HG03175 (cell line): ENCODE results near the gene PRKD3.

Experiments used
- ATAC-seq: cut with Tn5 transposase; IDR thresholded peaks from one replicate; pipeline ENCODE4 v1.9.1; 2021; ENCODE audit warnings: mild to moderate bottlenecking, moderate library complexity; ENCODE audit not compliant: unreplicated experiment

PRKD3 gene

DNA sequence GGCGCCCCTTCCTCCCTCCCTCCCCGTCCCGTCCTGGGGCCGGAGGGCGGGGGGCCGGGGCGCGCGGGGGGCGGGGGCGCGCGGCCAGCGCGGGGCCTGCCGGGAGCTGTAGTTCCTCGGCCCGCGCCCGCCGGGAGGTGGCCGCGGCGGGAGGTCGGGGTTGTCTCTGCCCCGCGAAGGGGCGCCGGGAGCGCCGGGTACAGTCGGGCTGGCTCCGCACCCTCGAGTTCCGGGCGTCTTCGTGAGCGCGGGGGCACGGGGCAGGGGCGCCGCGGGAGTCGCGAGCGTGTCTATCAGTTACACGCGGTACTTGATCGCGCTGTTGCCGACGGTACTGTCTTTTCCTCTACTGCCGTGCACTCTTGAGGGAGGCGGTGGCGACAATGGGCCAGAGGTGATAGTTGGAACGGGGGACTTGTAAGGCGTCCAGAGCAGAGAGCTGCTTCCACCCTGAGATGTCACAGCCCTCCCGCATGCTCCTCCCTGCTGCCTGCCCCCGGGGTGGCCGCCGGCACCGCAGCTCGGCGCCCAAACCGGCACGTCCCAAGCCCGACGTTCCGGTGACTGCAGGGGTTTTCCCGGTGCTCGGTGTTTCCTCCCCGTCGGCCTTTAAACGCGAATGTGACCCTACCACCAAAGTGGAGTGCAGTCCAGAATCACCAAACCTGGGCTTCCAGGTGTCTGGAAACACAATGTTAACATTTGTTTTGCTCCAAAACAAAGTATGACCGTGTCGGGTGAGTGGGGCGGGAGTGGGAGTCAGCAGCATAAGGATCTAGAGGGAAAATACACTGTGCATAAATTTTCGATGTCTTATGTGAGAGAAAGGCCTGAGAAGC lies at the start of gene PRKD3:
PRKD3 (minus strand) TSS at position 48 of the 839 bp plus-strand sequence. CDS start 8,309 bp downstream, outside the sequence.
- peak; percentile 72 for ATAC-seq

DNA sequence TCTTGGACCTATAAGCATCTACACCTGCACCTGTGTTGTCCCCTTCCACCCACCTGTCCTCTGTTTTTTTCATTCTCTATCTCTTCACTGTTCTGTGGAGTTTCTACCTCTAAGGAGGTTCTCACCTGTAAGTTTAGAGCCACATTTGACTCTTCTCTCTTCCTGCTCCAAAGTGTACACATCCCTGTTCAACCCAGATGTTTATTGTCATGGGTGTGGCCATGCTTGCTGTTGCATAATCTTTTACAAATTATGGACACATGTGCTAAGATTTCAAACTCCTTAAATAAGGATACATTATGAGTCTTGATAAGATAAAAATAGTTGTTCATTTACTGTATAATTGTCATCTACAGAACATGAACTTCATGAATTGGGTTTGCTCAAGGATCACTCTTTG lies 47.4 kb upstream of the PRKD3 start:
- ATAC-seq = no peak

DNA sequence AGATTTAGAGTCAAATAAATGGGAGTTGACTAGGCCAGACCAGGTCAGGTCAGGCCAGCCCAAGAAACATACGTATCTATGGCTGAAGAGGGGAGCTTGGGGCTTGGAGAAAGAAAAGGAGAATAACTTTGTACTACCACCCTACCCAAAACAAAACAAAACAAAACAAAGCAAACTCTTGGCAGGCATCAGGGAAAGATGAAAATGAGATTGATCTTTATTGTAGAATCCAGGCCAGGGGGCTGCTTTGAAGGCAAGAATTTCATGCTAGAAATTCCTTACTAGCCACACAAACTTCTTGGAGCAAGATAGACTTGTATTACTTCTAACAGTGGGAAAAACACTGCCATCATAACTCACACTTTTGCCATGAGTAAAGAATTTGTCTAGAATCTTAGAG lies 46.0 kb upstream of the PRKD3 start:
- no peak for ATAC-seq

DNA sequence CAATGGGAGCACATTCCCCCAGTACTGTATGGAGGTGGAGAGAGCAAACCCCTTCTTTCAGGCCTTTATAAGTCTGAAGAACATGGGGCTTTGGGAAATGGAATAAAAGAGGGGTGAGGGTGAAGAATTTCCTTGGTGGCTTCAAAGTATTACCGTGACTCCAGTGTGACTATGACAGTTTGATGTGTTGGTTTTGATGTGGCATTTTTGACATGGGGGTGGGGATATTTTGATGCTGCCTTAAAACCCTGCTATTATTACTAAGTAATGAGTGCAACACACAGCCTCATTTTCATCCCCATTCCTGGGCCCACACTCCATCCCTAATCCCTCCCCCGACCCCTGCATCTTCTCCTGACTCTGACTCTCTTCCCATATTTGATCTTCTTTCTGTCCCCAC lies 43.4 kb upstream of the PRKD3 start:
- no peak for ATAC-seq

DNA sequence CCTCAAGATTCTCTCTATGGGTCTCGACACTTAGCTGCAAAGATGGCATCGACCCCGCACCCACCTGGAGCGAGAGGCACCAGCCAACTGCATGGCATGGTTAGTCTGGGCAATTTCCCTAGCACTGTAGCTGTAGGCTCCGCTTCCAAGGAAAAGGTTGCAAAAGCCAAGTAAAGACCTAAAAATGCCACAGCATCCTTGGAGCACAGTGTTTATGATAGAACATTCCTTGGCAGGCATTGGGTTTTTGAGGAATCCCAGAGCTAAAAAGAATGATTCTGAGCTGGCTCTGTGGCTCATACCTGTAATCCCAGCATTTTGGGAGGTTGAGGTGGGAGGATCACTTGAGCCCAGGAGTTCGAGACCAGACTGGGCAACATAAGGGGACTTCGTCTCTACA lies 42.7 kb upstream of the PRKD3 start:
- no peak for ATAC-seq

DNA sequence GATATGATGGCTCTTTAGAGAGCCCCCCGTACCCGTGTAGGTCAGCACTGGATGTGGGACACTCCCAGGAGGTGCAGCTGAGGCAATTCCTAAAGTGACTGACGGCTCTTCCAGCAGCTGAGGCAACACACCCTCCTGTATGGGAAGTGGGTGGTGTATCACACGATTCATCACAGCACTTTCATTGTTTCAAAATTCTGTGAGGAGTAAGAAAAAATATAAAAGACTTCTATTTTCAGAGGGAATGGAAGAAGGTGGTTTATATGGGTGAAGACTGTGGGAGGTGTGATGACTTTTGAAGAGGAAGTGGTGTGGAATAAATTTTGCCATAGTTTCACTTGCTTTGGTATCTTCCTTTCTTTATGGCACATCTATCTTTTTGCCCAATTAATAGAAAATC lies 42.1 kb upstream of the PRKD3 start:
- ATAC-seq = no peak

DNA sequence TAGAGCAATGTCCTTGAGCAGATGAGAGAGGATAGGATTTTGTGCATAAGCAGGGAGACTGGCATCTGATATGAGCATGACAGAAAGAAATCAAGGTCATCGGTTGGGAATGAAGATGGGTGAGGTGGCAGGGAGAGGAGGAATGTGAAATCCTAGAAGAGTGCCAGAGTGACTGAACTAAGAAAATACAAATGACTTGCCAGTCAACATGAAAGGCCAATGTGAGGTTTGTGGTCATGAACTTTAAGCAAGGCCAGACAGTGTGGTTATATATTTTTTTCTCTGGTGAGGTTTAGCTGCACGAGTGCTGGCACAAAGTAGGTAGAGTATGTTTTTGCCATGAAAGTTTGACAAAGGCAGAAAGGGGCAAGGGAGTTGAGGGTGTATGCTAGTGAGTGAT lies 41.0 kb upstream of the PRKD3 start:
- peak; percentile 77 for ATAC-seq

DNA sequence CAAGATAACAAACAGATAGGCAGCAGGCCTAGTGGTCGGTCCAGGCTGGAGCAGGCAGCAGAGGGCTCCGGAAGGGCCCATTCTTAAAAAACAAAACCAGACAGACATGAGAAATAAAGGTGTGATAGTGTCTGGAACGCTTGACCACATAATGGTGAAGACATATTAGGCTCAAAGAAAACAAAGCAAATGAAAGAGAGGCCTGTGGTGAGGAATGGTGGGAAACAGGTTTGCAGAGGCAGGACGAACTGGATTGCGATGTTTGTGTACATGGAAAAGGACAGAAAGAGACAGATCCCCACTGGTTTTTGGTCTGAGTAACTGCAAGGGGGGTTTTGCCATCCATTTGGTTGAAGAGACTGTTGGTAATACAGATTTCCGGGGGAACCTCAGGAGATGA lies 39.7 kb upstream of the PRKD3 start:
- ATAC-seq = no peak

DNA sequence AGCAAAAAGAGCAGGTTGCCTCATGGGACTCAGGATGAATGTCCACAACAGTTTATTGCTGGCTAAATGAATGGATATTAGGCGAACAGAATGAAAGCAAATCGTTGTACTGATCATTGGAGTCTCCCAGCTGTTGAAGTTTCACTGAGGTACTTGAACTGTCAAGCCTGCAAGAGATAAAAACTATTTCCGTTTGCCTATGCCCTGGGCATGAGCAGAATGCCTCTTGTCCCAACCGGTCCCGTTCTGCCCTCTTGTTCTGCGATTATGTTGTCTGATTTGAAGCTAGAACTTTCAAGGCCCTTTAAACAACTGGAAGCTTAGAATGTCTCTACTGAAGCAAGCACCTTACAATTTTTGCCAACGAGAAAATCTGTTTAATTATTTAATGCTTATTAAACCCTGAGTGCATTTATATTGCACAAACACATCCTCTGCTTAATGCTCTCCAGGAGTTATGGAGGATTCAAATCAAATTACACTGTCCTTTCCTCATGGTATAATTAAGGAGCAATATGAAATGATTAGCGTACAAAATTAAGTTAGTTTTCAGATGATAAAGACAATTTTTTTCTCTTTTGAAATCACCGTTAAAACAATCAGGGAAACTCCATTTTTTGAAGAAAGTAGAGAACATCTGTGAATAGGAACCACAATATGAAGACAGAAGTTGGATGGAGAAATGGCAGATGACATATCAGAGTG lies 37.5 kb upstream of the PRKD3 start:
- ATAC-seq = no peak

DNA sequence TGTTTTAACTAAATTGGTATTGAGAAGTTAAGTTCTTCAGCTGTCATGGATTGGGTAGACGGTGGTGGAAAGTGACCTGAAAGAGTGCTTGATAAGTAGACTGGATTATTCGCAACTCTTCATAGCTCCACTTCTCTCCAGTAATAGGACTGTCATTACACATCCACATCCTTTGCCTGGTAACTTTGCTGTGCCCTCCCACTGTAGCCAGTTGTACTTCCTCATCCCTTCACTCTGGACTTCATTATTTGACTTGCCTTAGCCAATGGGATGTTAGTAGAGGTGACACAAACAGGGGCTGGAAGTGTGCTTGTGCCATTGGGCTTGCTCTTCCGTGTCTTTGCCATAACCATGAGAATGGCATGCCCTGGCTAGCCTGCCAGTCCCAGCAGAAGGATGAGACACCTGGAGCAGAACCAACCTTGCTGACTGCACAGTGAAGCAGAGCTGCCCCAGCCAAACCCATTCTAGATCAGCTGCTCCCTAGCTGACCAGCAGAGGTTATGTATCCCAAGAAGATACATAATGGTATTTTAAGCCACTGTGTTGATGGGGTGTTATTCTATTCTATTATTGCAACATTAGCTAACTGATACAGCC lies 36.7 kb upstream of the PRKD3 start:
- no peak for ATAC-seq

DNA sequence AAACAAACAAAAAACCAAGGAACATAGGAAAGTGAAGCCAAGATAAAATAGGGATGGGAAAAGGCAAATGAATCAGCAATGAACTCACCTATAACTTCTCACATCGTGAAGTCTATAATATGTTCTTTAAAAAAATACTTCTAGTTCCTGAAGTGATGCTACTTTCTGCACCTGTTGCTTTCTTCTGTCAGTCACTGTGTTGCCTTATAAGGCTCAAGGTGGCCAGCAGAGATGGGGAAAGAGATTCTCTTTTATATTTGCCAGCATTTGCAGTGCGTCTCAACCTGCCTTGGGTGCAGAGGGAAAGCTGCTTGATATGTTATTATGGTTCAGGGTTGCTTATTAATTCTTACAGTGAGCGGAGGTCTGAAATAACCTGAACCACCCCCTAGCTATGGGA lies 33.8 kb upstream of the PRKD3 start:
- no peak for ATAC-seq

DNA sequence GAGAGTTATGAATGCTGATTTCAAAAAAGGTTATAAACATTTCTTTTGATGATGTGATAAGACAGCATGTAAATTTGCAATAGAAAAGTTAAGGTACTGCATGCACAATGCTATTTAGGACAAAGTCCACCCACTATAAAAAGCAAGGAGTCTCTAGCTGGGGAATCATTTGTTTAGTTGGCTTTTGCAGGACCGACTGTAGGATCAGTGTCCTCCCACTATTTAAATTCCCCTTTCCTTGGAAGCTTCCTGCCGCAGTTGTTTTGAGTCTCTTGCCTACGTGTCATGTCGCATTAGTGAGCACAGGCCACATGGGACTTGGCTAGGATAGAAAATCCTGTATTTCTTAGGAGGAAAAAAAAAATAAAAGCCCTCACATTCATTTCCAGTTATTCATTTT lies 32.9 kb upstream of the PRKD3 start:
- ATAC-seq = no peak

DNA sequence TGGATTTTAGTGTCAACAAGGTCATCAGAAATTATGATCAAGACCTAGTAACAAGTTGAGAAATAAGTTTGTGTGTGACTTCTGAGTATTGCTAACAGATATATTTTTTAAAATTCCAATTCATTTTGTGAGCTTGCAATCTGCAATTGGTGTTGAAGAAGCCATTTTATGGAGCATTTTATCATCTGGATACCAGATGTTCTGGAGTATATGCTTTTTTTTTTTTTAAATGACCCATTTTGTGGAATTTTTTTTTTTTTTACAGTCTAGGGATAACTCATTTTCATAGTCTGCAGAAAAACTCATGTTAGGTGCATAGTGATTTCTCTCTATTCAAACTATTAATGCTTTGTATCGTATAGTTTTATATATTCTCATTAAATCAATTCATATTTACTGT lies 32.4 kb upstream of the PRKD3 start:
- ATAC-seq = no peak

DNA sequence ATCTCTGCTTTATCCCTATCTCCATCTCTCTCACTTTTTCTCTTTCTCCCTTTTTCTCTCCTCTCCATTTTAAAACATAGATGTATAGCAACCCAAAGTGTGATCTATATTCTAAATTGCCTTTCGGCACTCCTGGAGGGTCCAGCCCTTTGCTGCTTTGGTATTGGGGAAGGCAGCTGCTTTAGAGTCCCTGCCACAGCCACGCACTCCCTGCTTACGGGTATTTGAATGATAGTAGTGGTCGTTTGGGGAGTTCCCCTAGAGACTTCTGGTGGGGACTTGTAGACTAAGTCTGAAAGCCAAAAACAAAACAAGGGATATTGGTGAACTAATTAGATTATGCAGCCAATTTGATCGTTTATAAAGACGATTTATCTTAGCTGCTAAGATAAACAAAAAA lies 31.7 kb upstream of the PRKD3 start:
- no peak for ATAC-seq

DNA sequence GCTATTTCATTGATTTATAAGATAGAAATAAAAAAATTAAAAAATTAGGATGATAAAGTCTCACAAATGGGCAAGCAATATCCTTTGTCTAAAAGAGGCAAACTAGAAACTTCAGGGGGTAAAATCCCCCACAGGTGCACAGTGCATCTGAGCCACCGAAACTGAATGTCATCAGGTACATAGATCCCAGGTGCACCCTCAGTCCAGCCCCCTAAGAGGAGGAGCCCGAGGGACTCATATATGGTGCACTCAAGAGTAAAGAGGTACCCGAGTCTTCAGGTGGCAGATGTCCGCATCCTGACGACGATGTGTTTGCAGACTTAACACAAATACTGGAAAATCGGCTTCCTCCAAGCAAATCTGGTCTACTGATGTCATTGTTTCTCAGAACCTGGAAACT lies 31.1 kb upstream of the PRKD3 start:
- ATAC-seq = no peak

DNA sequence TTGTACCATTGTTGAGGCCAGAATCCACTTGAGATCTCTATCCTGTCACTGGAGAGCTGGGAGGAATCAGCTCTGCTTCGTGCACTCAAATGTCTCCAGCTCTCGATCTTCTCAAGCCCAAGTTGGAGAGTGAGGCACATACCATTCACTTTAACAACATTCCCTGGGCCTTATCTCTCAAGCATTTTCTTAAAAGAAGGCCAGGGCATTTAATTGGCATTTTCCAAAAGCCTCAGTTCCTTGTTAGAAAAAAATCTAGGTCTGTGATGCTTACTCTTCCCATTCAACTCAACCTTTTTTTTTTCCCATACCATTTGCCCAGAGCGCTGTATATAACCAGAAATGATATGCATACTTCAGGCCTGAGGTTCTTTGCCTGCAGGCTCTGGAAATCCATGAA lies 29.9 kb upstream of the PRKD3 start:
- no peak for ATAC-seq

DNA sequence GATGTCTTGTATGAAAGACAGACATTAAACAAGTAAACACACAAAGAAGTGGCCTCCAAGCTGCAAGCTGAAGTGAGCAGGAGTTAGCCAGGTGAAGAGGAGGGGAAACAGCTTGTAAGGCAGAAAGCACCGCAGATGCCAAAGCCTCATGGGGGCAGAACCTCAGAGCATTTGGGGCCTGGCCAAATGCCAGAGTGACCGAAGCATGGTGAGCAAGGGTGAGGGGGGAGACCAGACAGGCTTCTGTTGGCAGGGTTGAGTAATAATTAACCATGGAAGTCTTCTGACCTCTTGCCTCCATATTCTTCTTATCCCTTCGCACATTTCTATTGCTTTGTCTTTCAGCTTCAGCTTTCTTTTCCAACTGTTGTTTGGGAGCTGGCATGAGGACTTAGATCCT lies 25.4 kb upstream of the PRKD3 start:
- peak; percentile 67 for ATAC-seq

DNA sequence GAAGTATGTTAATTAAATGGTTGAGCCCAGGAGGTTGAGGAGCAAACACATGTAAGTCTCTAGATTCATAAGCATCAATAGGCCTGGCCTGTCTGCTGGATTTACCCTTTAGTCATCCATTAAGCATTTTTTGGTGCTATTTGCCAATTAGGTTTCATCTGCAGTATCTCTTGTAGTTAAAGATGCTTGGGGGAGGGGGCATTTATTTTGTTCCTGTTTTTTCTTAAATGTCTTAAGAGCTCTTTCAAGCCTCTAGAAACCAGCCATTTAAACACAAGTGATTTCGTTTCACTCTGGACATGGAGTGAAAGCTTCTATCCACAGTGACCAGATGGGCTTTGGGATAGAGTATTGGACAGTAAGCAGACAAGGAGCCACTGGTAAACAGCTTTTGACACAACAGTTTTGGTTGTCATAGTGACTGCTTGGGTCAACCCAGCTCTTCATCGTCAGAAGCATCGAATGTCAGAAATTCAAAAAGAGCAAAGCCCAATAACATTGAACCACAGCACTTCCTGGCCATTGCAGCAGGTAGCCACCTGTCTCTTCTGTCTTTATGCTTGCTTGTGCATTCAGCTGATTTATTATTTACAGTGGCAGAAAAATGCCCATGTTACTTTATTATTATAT lies 24.7 kb upstream of the PRKD3 start:
- peak; percentile 53 for ATAC-seq

DNA sequence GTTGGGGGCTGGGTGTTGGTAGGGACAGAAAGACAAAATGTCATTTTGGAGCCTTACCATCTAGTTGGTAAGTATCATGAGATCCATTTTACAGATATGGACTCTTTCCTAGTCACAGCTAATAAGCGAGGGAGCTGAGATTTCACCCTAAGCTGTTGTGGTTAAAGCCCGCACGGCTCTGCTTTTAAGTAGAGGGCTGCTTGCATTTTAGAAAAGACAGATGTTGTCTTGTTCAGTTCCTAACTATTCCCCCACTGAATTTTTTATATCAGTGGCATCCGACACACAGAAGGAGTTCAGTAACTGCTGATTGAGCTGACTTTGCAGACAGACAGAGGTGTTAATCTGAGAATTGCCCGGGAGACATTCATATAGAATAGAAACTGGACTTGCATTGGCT lies 23.5 kb upstream of the PRKD3 start:
- ATAC-seq = no peak

DNA sequence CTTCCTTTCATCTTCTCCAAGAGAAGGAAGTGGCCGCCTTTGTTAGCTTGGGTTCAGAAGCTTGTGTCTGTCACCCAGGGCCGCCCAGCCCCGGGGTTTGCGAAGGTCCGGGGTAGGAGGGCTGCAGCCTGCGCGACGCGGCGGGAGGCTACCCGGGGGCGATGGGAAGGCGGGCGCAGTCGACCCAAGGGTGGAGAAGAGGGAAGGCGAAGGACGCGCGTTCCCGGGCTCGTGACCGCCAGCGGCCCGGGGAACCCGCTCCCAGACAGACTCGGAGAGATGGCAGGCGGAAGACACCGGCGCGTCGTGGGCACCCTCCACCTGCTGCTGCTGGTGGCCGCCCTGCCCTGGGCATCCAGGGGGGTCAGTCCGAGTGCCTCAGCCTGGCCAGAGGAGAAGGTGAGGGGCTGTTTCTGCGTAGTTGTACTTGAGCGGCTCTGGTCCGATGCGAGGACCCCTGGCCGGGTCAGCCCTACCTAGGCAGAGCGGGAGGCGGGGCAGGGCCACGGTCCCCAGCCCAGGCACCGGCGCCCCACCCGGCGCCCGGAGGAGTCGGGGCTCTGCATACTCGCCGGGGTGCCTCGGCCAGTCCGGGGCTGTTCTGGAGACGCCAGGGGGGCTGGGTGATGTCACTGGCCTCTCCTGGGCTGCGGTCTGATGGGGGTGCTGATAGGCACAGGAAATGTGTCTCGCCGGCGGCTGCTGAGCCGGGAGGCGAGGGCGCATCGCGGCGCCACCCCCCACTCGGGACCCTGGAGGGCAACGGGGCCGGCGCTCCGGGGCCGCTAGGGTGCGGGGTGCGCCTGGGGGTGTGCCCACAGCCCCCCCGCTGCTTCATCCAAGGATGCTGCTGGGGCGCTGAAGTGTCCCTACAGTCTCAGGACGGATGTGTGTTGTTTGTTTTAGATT lies 20.1 kb upstream of the PRKD3 start, which contains the start of gene QPCT:
QPCT (plus strand) TSS at position 178 of the 909 bp plus-strand sequence; CDS start at position 280, 102 bp downstream.
- peak; percentile 58 for ATAC-seq
